MM.1S (cell line): ENCODE measurements around the gene EEA1.

ENCODE experiments used
- DNase-seq: peaks from one replicate; pipeline ENCODE4 v3.0.0-alpha.2; 2015
- H2AFZ ChIP-seq: fragments of 300-600 bp; sonication (generic); 2 replicates; pipeline ENCODE4 v1.6.0; 2016; ENCODE audit warnings: antibody characterized with exemption, low read length
- H3F3A ChIP-seq: fragments of 300-600 bp; sonication (generic); 2 replicates; pipeline ENCODE4 v1.6.1; 2016; ENCODE audit warnings: mild to moderate bottlenecking, antibody characterized with exemption, low read length, moderate library complexity, mixed read lengths; ENCODE audit not compliant: insufficient read depth
- H3K27ac ChIP-seq: fragments of 300-600 bp; sonication (generic); 2 replicates; pipeline ENCODE4 v1.5.1; 2016; ENCODE audit warnings: mild to moderate bottlenecking, low read length
- H3K27me3 ChIP-seq: fragments of 300-600 bp; sonication (generic); replicated peaks from 2 replicates; pipeline ENCODE4 v1.6.0; 2016; ENCODE audit warnings: low read length; ENCODE audit not compliant: insufficient read depth
- H3K36me3 ChIP-seq: fragments of 300-600 bp; sonication (generic); replicated peaks from 2 replicates; pipeline ENCODE4 v1.6.1; 2016; ENCODE audit warnings: mild to moderate bottlenecking, low read length, mixed read lengths; ENCODE audit not compliant: insufficient read depth
- H3K4me1 ChIP-seq: fragments of 300-600 bp; sonication (generic); 2 replicates; pipeline ENCODE4 v1.6.1; 2016; ENCODE audit warnings: low read length, mixed read lengths
- H3K4me2 ChIP-seq: fragments of 300-600 bp; sonication (generic); 2 replicates; pipeline ENCODE4 v1.6.0; 2016; ENCODE audit warnings: low read depth, low read length
- H3K4me3 ChIP-seq: fragments of 300-600 bp; sonication (generic); 2 replicates; pipeline ENCODE4 v1.5.1; 2016; ENCODE audit warnings: low read length, mixed read lengths
- H3K79me2 ChIP-seq: fragments of 300-600 bp; sonication (generic); 2 replicates; pipeline ENCODE4 v1.6.1; 2016; ENCODE audit warnings: mixed run types, low read length, mixed read lengths
- H3K9ac ChIP-seq: fragments of 300-600 bp; sonication (generic); 2 replicates; pipeline ENCODE4 v1.6.1; 2016; ENCODE audit warnings: low read length, mixed read lengths
- H3K9me2 ChIP-seq: fragments of 300-600 bp; sonication (generic); replicated peaks from 2 replicates; pipeline ENCODE4 v1.6.1; 2016; ENCODE audit warnings: mild to moderate bottlenecking, low read length, mixed read lengths; ENCODE audit not compliant: insufficient read depth
- H3K9me3 ChIP-seq: fragments of 300-600 bp; sonication (generic); replicated peaks from 2 replicates; pipeline ENCODE4 v1.6.1; 2016; ENCODE audit warnings: mild to moderate bottlenecking, low read length, mixed read lengths; ENCODE audit not compliant: insufficient read depth
- H4K20me1 ChIP-seq: fragments of 300-600 bp; sonication (generic); 2 replicates; pipeline ENCODE4 v1.6.1; 2016; ENCODE audit warnings: mild to moderate bottlenecking, low read length, moderate library complexity, mixed read lengths; ENCODE audit not compliant: insufficient read depth
- EZH2 ChIP-seq: fragments of 300-600 bp; sonication (generic); optimal IDR thresholded peaks from 2 replicates; pipeline ENCODE3; 2017; ENCODE audit warnings: low read depth, mild to moderate bottlenecking, antibody characterized with exemption, low read length, mixed read lengths
- EZH2phosphoT487 ChIP-seq: fragments of 300-600 bp; sonication (generic); IDR thresholded peaks from 2 replicates; pipeline ENCODE4 v1.6.1; 2018; ENCODE audit warnings: antibody characterized with exemption, low read length
- TF ChIP-seq, protein P1 (sequence below): fragments of 300-600 bp; sonication (generic); IDR thresholded peaks from 2 replicates; pipeline ENCODE4 v1.5.1; 2016; ENCODE audit warnings: antibody characterized with exemption, low read length, mixed read lengths

EEA1 gene

GRCh38 chr12:92769124-92769901 lies 159.8 kb downstream of the EEA1 start:
- peak; percentile 73 for DNase-seq
- no peak for TF ChIP-seq EZH2
- TF ChIP-seq, protein P1, sequence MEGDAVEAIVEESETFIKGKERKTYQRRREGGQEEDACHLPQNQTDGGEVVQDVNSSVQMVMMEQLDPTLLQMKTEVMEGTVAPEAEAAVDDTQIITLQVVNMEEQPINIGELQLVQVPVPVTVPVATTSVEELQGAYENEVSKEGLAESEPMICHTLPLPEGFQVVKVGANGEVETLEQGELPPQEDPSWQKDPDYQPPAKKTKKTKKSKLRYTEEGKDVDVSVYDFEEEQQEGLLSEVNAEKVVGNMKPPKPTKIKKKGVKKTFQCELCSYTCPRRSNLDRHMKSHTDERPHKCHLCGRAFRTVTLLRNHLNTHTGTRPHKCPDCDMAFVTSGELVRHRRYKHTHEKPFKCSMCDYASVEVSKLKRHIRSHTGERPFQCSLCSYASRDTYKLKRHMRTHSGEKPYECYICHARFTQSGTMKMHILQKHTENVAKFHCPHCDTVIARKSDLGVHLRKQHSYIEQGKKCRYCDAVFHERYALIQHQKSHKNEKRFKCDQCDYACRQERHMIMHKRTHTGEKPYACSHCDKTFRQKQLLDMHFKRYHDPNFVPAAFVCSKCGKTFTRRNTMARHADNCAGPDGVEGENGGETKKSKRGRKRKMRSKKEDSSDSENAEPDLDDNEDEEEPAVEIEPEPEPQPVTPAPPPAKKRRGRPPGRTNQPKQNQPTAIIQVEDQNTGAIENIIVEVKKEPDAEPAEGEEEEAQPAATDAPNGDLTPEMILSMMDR, result no peak
- Histone ChIP-seq H3K27me3 (no peaks in the 10 kb centered on the region), H3K4me1 (peaks cover 31% of the 10 kb centered on the region), H3K4me3 (no peak overlapping the region), H3K4me2 (peak overlapping the region; percentile 57), H3K79me2 (no peaks in the 10 kb centered on the region), H3K36me3 (no peaks in the 10 kb centered on the region), H3K27ac (peak overlapping the region; percentile 59; the same call in 1 of the 2 replicates), H2AFZ (no peak overlapping the region), H3K9me3 (no peaks in the 10 kb centered on the region), H3F3A (peaks cover 11% of the 10 kb centered on the region), H3K9ac (no peak overlapping the region), H3K9me2 (no peaks in the 10 kb centered on the region), H4K20me1 (no peaks in the 10 kb centered on the region)

DNA sequence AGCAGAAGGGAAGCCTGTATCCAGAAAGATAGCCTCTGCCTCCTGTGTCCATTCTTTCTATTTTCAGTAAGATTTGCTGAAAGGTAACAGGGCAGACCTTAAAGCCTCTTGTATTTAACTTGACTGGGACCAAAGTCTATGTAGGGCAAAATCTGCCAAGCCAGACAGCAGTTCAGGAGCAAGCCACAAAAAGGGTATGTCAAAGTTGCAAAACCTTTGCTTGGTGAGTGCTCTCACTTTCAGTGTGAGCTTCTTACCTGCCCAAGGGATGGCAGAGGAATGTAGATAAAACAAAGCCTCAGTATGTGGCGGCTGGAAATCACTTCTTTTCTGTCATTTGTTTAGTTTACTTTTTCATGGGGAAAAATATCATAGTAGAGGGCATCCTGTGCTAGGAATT lies 163.2 kb downstream of the EEA1 start:
- Histone ChIP-seq H3K79me2 (no peaks in the 10 kb centered on the region), H4K20me1 (no peaks in the 10 kb centered on the region), H3K36me3 (no peaks in the 10 kb centered on the region), H3K27ac (no peak overlapping the region), H3K9me2 (no peaks in the 10 kb centered on the region), H3K9ac (no peak overlapping the region), H3K27me3 (no peaks in the 10 kb centered on the region), H3F3A (peaks cover 11% of the 10 kb centered on the region), H3K4me3 (no peak overlapping the region), H3K4me2 (no peak overlapping the region), H3K4me1 (peaks cover 27% of the 10 kb centered on the region), H2AFZ (no peak overlapping the region), H3K9me3 (no peaks in the 10 kb centered on the region)
- peak; percentile 36 for DNase-seq
- TF ChIP-seq, protein P1, result no peak
- TF ChIP-seq EZH2phosphoT487 (no peak), EZH2 (no peak)

DNA sequence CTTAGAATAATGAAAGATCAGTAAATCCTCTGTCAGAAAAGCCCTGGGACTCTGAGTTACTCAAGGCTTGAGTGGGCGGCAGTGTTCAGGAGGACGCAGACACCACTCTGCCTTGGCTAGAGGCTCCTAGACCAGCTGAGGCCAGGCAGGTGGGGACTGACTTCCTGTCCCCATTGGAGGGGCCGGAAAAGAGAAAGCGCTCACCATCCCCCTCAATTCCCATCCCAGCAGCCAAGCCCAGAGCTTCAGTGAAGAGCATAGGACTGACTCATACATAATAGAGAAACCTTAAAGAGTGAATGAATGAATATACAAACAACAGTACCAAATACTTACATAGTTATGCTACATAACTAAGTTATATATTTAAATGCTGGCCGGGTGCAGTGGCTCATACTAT lies 164.3 kb downstream of the EEA1 start:
- H2AFZ ChIP-seq, result no peak overlapping the region
- H3K27me3 ChIP-seq, result no peaks in the 10 kb centered on the region

More for the DNA sequence above, 164.3 kb downstream of the EEA1 start:
- Histone ChIP-seq H3K4me1 (peaks cover 17% of the 10 kb centered on the region), H3F3A (peaks cover 8% of the 10 kb centered on the region), H3K9me3 (no peaks in the 10 kb centered on the region), H3K9ac (no peak overlapping the region), H3K9me2 (no peaks in the 10 kb centered on the region), H3K79me2 (no peaks in the 10 kb centered on the region), H4K20me1 (no peaks in the 10 kb centered on the region), H3K4me3 (no peak overlapping the region), H3K27ac (no peak overlapping the region), H3K4me2 (no peak overlapping the region), H3K36me3 (no peaks in the 10 kb centered on the region)
- no peak for TF ChIP-seq EZH2
- TF ChIP-seq EZH2phosphoT487, result no peak
- TF ChIP-seq, protein P1, result no peak
- no peak for DNase-seq
